Osteoblast (primary cell): ENCODE data around the gene NFATC4. TPM values are rescaled to one million over a fixed set of nuclear protein-coding genes. Genes with fewer than 3 reads are reported as not detected.

Source experiments
- DNase-seq: peaks from one replicate; pipeline ENCODE4 v3.0.0; 2011; ENCODE audit warnings: low spot score, mixed read lengths; ENCODE audit not compliant: insufficient read length; ENCODE audit errors: missing footprints
- H2AFZ ChIP-seq: 2 replicates; pipeline ENCODE4 v1.6.0; 2011; ENCODE audit warnings: mild to moderate bottlenecking, low read length
- H3K27ac ChIP-seq: 2 replicates; pipeline ENCODE4 v1.5.1; 2011; ENCODE audit warnings: mild to moderate bottlenecking, low read depth, low read length, moderate library complexity
- H3K27me3 ChIP-seq: 2 replicates; pipeline ENCODE4 v1.6.0; 2012; ENCODE audit warnings: mild to moderate bottlenecking, control low read depth, inconsistent platforms, low read length, moderate library complexity; ENCODE audit not compliant: insufficient read depth
- H3K36me3 ChIP-seq: 2 replicates; pipeline ENCODE4 v1.5.1; 2011; ENCODE audit warnings: mild to moderate bottlenecking, low read length, control low read depth, moderate library complexity; ENCODE audit not compliant: insufficient read depth
- H3K4me1 ChIP-seq: 2 replicates; pipeline ENCODE4 v1.5.1; 2011; ENCODE audit warnings: mild to moderate bottlenecking, low read length, control low read depth, moderate library complexity; ENCODE audit not compliant: insufficient read depth
- H3K4me2 ChIP-seq: 2 replicates; pipeline ENCODE4 v1.6.0; 2011; ENCODE audit warnings: mild to moderate bottlenecking, low read length; ENCODE audit not compliant: insufficient read depth
- H3K4me3 ChIP-seq: fragments of 200-600 bp; sonication (generic); 3 replicates; pipeline ENCODE4 v1.5.1; 2012; ENCODE audit warnings: mild to moderate bottlenecking, low read length, inconsistent platforms; ENCODE audit not compliant: insufficient read depth
- H3K79me2 ChIP-seq: 2 replicates; pipeline ENCODE4 v1.6.0; 2012; ENCODE audit warnings: mild to moderate bottlenecking, low read length, control low read depth, inconsistent platforms; ENCODE audit not compliant: insufficient read depth
- H3K9me3 ChIP-seq: 2 replicates; pipeline ENCODE4 v1.5.1; 2011; ENCODE audit warnings: low read depth, low read length, control low read depth
- H4K20me1 ChIP-seq: 2 replicates; pipeline ENCODE4 v1.6.0; 2012; ENCODE audit warnings: mild to moderate bottlenecking, low read length, control low read depth; ENCODE audit not compliant: insufficient read depth
- CTCF ChIP-seq: IDR thresholded peaks from 2 replicates; pipeline ENCODE4 v1.5.1; 2011; ENCODE audit warnings: mild to moderate bottlenecking, low read depth, low read length, moderate library complexity; ENCODE audit errors: extremely low read depth
- total RNA-seq: library from RNA; depleted of rRNA; stranded (reverse); fragments of >200 nt; gene quantifications from 2 replicates; pipeline ENCODE4 v1.2.3, GENCODE V29; 2012

NFATC4 gene
- total RNA-seq, 1 donor = 107 TPM

GRCh38 chr14:24388474-24389179 is 20.6 kb downstream of the NFATC4 start:
- H3K4me2 ChIP-seq = no peak overlapping the region
- no peak for DNase-seq

GRCh38 chr14:24389226-24389848 is 21.4 kb downstream of the NFATC4 start:
- Histone ChIP-seq H3K4me2 (peak overlapping the region; percentile 30), H3K27ac (no peak overlapping the region), H3K27me3 (no peaks in the 10 kb centered on the region), H3K36me3 (no peaks in the 10 kb centered on the region), H3K4me3 (no peak overlapping the region), H3K9me3 (no peaks in the 10 kb centered on the region), H2AFZ (no peak overlapping the region), H4K20me1 (no peaks in the 10 kb centered on the region), H3K4me1 (peaks cover 11% of the 10 kb centered on the region), H3K79me2 (no peaks in the 10 kb centered on the region)
- no peak for DNase-seq
- no peak for TF ChIP-seq CTCF

More at GRCh38 chr14:24388474-24389179, 20.6 kb downstream of the NFATC4 start:
- H3K9me3 ChIP-seq = no peaks in the 10 kb centered on the region
- no peak overlapping the region for H3K27ac ChIP-seq
- no peak for TF ChIP-seq CTCF
- no peak overlapping the region for H2AFZ ChIP-seq
- H4K20me1 ChIP-seq = no peaks in the 10 kb centered on the region
- no peaks in the 10 kb centered on the region for H3K27me3 ChIP-seq
- H3K79me2 ChIP-seq = no peaks in the 10 kb centered on the region
- no peaks in the 10 kb centered on the region for H3K36me3 ChIP-seq
- H3K4me3 ChIP-seq = no peak overlapping the region
- H3K4me1 ChIP-seq = peaks cover 11% of the 10 kb centered on the region

DNA sequence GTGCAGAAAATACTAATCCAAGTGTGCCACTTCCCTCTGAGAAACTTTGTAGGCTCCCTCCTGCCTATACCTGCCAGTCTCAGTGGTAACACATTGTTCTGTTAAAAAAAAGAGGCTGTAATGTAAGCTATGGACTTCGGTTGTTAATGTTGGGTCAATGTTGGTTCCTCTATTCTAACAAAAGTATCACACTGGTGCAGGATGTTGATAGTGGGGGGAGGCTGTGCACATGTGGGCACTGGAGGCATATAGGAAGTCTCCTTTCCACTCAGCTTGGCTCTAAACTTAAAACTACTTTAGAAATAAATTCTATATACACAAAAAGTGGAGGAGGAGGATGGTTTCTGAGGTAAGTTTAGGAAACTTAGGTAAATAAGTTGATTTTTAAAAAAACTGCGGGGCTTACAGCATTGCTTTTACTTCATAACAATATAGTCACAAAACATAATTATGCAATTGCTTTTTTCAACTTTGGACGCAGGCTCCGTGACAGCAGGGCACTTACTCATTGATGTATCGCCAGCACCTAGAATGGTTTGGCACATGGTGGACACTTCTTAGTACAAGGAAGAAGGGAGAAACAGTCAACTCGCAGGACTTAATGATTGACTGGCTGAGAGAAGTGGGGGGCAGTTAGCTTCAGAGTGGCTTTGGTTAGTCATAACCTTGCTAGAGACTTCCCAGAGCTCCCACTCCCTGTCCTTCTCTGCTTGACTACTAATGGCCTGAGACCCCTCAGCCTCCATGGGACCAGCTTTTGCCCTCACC is 22.9 kb downstream of the NFATC4 start:
- H4K20me1 ChIP-seq = no peaks in the 10 kb centered on the region
- peaks cover 11% of the 10 kb centered on the region for H3K4me1 ChIP-seq
- H3K9me3 ChIP-seq = no peaks in the 10 kb centered on the region
- TF ChIP-seq CTCF = no peak
- no peaks in the 10 kb centered on the region for H3K79me2 ChIP-seq
- no peak overlapping the region for H3K27ac ChIP-seq
- DNase-seq = no peak
- no peaks in the 10 kb centered on the region for H3K27me3 ChIP-seq
- H3K4me3 ChIP-seq = no peak overlapping the region
- H2AFZ ChIP-seq = no peak overlapping the region
- H3K4me2 ChIP-seq = no peak overlapping the region
- H3K36me3 ChIP-seq = no peaks in the 10 kb centered on the region
